GM19099 (cell line): ENCODE measurements around the gene DDX46.

Experiments used
- POLR2A ChIP-seq: IDR thresholded peaks from 3 replicates; pipeline ENCODE4 v1.6.1; 2011; ENCODE audit warnings: low read depth; ENCODE audit not compliant: insufficient read length; ENCODE audit errors: extremely low read depth

DDX46 gene

GRCh38 chr5:134769206-134769605 is 10.6 kb downstream of the DDX46 start:
- no peak for TF ChIP-seq POLR2A

DNA sequence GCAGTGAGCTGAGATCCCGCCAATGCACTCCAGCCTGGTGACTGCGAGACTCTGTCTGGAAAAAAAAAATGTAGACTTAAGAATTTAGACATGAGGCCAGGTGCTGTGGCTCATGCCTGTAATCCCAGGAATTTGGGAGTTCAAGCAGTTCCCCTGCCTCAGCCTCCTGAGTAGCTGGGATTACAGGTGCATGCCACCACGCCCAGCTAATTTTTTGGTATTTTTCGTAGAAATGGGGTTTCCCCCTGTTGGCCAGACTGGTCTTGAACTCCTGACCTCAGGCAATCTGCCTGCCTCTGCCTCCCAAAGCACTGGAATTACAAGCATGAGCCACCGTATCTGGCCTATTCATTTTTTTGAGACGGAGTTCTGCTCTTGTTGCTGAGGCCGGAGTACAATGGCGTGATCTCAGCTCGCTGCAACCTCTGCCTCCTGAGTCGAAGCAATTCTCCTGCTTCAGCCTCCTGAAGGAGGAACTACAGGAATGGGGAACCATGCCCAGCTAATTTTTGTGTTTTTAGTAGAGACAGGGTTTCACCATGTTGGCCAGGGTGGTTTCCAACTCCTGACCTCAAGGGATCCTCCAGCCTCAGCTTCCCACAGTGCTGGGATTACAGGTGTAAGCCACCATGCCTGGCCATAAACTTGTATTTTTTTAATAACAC is 14.0 kb downstream of the DDX46 start:
- TF ChIP-seq POLR2A, result no peak

DNA sequence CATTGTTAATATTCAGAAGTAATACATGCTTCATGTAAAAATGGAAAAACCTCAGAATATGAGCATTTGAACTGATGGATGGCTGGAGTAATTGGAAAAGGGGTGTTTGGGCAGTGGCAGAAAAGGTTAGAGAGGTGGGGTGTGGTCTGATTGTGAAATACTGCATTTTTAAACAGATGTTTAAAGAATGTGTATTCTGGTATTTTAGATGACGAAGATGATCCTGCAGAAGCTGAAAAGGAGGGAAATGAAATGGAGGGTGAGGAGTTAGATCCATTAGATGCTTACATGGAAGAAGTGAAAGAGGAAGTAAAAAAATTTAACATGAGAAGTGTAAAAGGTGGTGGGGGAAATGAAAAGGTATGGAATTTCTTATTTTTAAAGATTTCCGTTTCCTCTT is 18.8 kb downstream of the DDX46 start:
- no peak for TF ChIP-seq POLR2A

DNA sequence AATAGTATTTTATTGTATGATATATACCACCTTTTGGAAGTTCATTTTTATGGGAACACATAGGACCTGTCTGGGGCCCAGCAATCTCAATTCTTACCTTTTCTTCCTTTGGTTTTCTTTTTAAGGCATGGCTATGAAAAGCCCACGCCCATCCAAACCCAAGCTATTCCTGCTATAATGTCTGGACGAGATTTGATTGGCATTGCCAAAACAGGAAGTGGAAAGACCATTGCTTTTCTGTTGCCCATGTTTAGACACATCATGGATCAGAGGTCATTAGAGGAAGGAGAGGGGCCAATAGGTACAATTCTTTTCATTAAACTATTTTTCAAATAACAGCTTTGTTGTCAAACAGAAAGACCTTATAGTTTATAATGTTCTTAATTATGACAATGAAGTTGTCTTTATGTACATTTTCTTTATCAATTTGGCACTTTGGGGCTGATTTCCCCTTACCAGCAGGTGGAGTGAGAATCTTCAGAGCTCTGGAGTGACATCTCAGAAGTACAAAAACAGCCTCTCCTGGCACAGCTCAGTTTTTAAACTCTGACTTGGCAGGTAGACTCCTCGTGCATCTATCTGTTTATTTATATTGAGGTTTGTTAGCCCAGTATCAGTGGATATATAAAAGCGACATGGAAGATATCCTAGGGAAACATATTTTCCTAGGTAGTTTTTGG is 25.8 kb downstream of the DDX46 start:
- TF ChIP-seq POLR2A, result no peak

DNA sequence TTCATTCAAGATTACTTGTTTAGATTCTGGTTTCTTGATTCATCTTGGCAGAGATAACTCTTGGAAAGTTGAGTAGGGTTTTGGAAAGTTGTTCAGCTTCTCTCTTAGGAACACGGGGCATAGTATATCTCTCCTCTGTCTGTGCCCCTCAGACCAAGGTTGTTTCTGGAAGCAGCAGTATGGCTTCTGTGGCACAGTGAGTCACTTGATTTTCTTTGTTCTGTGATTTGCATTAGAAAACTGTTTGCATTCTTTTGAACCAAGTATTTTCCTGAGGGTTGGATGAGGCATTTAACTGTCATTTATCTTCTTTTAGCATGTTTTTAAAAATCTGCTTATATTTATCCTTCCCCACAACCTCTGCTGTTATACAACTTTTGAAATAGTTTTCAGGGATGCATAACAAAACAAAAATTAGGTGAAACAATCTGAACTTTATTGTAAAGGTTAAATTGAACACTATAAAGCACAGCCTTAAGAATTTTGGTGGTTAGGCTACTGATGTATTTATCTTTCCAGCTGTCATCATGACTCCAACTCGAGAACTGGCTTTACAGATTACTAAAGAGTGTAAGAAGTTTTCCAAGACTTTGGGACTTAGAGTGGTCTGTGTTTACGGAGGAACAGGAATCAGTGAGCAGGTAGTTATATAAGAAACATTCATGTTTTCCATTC is 26.5 kb downstream of the DDX46 start:
- no peak for TF ChIP-seq POLR2A

DNA sequence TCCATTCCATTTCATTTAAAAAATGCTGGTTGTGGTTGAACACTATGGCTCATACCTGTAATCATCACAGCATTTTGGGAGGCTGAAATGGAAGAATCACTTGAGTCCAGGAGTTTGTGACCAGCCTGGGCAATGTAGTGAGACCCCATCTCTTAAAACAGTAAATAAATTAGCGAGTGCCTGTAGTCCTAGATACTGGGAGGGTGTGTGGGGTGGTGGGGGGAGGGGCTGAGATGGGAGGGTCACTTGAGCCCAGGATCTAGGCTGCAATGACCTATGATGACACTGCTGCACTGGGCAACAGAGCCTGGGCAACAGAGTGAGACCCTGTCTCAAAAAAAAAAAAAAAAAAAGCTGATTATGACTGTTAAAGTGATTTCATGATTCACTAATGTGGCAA is 29.1 kb downstream of the DDX46 start:
- TF ChIP-seq POLR2A, result no peak

- TF ChIP-seq POLR2A, result no peak
These were observed 33.0 kb downstream of the DDX46 start for GRCh38 chr5:134791580-134791979.

- no peak for TF ChIP-seq POLR2A
These were observed 33.7 kb downstream of the DDX46 start for GRCh38 chr5:134792286-134792685.

GRCh38 chr5:134793111-134793510 is 34.5 kb downstream of the DDX46 start:
- TF ChIP-seq POLR2A, result no peak

GRCh38 chr5:134794082-134794481 is 35.5 kb downstream of the DDX46 start:
- TF ChIP-seq POLR2A, result no peak

DNA sequence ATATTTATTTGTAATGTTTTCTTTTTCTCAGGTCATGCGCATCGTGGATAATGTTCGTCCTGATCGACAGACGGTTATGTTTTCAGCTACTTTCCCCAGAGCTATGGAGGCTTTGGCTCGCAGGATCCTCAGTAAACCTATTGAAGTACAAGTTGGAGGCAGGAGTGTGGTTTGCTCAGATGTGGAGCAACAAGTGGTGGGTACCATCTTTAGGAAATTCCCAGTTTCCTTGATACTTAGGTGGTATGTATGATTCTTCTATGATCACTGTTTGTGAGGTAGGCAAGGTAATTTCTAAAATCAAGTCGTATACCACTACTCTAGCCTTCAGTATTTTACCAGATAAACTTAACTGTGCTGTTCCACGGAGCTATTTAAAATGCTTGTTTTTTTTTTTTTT is 36.2 kb downstream of the DDX46 start:
- no peak for TF ChIP-seq POLR2A

DNA sequence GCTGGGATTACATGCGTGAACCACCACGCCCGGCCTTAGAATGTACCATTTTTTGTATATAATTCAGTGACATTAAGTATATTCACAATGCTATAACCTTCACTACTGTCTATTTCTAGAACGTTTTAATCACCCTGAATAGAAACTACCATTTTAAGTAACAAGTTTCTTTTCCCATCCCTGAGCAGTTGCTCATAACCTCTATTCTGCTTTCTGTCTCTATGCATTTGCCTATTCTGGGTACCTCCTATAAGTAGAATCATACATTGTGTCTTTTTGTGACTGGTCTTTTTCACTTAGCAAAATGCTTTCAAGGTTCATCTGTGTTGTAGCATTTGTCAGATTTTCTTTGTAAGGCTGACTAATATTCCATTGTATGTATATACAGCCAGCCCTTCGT is 39.9 kb downstream of the DDX46 start:
- TF ChIP-seq POLR2A, result no peak

GRCh38 chr5:134803821-134804220 is 45.2 kb downstream of the DDX46 start:
- no peak for TF ChIP-seq POLR2A

DNA sequence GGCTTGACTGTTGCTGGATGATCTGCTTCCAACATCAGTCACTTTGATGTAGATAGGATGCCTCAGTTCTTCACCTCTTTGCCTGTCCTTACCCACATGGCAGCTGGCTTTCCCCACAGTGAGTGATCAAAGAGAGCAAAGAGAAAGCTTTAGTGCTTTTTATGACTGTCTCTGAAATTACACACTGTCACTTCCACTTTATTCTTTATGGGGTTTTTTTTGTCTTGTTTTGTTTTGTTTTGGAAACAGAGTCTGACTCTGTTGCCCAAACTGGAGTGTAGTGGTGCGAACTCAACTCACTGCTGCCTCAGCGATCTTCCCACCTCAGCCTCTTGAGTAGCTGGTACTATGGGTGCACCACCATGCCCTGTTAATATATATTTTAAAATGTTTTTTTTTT is 54.8 kb downstream of the DDX46 start:
- TF ChIP-seq POLR2A, result no peak

DNA sequence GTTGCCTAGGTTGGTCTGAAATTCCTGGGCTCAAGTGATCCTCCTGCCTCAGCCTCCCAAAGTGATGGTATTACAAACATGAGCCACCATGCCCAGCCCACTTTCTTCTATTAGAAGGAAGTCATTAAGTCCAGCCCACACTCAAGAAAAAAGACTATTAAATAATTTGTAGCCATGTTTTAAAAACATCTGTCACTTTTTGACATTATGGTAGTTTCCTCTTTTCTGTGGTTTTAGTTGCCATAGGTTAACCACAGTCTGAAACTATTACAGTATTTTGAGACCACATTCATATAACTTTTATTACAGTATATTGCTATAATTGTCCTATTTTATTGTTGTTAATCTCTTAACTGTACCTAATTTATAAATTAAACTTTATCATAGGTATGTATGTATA is 55.2 kb downstream of the DDX46 start:
- TF ChIP-seq POLR2A, result no peak

DNA sequence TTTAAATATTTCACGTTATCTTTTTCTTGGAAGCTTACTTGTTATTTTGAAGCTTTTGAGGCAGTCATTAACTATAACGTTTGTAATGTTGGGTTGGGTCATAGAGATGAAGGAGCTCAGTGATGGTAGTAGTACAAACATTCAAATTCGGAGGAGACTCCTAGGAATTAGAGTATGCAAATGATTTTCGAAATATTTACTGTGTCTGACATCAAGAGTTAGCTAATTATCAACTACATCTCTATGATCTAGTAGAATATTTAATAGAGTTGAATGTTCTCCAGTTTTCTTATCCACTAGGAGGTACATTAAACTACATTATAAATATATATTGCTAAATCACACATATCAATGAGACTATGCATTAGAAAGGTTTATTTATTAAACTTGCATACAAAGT is 58.4 kb downstream of the DDX46 start:
- TF ChIP-seq POLR2A, result no peak
